PC-9 (cell line): ENCODE measurements around the gene LRGUK. TPM values are rescaled to one million over a fixed set of nuclear protein-coding genes. Genes with fewer than 3 reads are reported as not detected.

Experiments used
- BruUV-seq: library from RNA; stranded (reverse); fragments of 400-500 nt; replicated peaks from 2 replicates; lab custom pipeline; 2021; lab: Mats Ljungman, UMichigan
- CTCF ChIA-PET: fragments of 300-600 bp; sonication (Branson Sonifier 250); formaldehyde crosslinking; loops from one replicate; lab custom pipeline; 2022; ENCODE audit warnings: antibody characterized with exemption; lab: Charles Lee
- POLR2A ChIA-PET: fragments of 300-600 bp; sonication (Branson Sonifier 250); formaldehyde crosslinking; loops from one replicate; lab custom pipeline; 2022; ENCODE audit warnings: antibody characterized with exemption; ENCODE audit not compliant: unreplicated experiment; lab: Charles Lee
- DNase-seq, 2 experiments: peaks; one replicate each; pipeline versions ENCODE4 v3.0.0 to v3.0.0-alpha.2; 2015 to 2022; ENCODE audit warnings: mixed read lengths in 1 of 2
- H2AFZ ChIP-seq: fragments of 200-600 bp; sonication (generic); 2 replicates; pipeline ENCODE4 v1.8.1; 2017; ENCODE audit warnings: antibody characterized with exemption
- H3F3A ChIP-seq: fragments of 200-600 bp; sonication (generic); 2 replicates; pipeline ENCODE4 v1.8.1; 2017; ENCODE audit warnings: antibody characterized with exemption, mild to moderate bottlenecking, low read depth; ENCODE audit not compliant: insufficient read depth
- H3K27ac ChIP-seq: fragments of 200-600 bp; sonication (generic); 2 replicates; pipeline ENCODE4 v1.6.1; 2016; ENCODE audit warnings: mixed run types
- H3K27me3 ChIP-seq: fragments of 200-600 bp; sonication (generic); 2 replicates; pipeline ENCODE4 v1.6.1; 2016; ENCODE audit warnings: low read depth, mixed run types; ENCODE audit not compliant: insufficient read depth
- H3K36me3 ChIP-seq: fragments of 200-600 bp; sonication (generic); 2 replicates; pipeline ENCODE4 v1.6.1; 2016; ENCODE audit warnings: low read depth, mixed run types
- H3K4me1 ChIP-seq: fragments of 200-600 bp; sonication (generic); replicated peaks from 2 replicates; pipeline ENCODE4 v1.6.1; 2016; ENCODE audit warnings: mixed run types; ENCODE audit not compliant: insufficient read depth
- H3K4me2 ChIP-seq: fragments of 200-600 bp; sonication (generic); 2 replicates; pipeline ENCODE4 v1.6.1; 2017; ENCODE audit warnings: mixed run types
- H3K4me3 ChIP-seq: fragments of 200-600 bp; sonication (generic); 2 replicates; pipeline ENCODE4 v1.6.1; 2016; ENCODE audit warnings: mixed run types
- H3K79me2 ChIP-seq: fragments of 200-600 bp; sonication (generic); 2 replicates; pipeline ENCODE4 v1.6.1; 2017; ENCODE audit warnings: low read depth, mixed run types
- H3K9me2 ChIP-seq: fragments of 200-600 bp; sonication (generic); 2 replicates; pipeline ENCODE4 v1.8.1; 2017; ENCODE audit warnings: mild to moderate bottlenecking; ENCODE audit not compliant: insufficient read depth
- H3K9me3 ChIP-seq: fragments of 200-600 bp; sonication (generic); 2 replicates; pipeline ENCODE4 v1.8.1; 2016; ENCODE audit warnings: low read depth; ENCODE audit not compliant: insufficient read depth
- H4K20me1 ChIP-seq: fragments of 200-600 bp; sonication (generic); 2 replicates; pipeline ENCODE4 v1.8.1; 2017; ENCODE audit not compliant: insufficient read depth
- EZH2 ChIP-seq: fragments of 200-600 bp; sonication (generic); IDR thresholded peaks from 2 replicates; pipeline ENCODE4 v1.8.0; 2017; ENCODE audit warnings: antibody characterized with exemption, low read depth
- intact Hi-C: fragments of 100-400 bp; cut with micrococcal nuclease; formaldehyde crosslinking; loops from one replicate; pipeline ENCODE4 v1.10.0; 2022; ENCODE audit not compliant: unreplicated experiment
- total RNA-seq: library from RNA; stranded (reverse); gene quantifications from 2 replicates; pipeline ENCODE4 v1.2.3, GENCODE V29; 2021
- TF ChIP-seq, protein P1 (sequence below): fragments of 200-600 bp; sonication (generic); conservative IDR thresholded peaks from 2 replicates; pipeline ENCODE4 v1.6.1; 2017; ENCODE audit warnings: mixed run types, antibody characterized with exemption, mild to moderate bottlenecking, moderate library complexity

The LRGUK gene
- total RNA-seq, 1 experiment from 2014 or later: 2.3 TPM

DNA sequence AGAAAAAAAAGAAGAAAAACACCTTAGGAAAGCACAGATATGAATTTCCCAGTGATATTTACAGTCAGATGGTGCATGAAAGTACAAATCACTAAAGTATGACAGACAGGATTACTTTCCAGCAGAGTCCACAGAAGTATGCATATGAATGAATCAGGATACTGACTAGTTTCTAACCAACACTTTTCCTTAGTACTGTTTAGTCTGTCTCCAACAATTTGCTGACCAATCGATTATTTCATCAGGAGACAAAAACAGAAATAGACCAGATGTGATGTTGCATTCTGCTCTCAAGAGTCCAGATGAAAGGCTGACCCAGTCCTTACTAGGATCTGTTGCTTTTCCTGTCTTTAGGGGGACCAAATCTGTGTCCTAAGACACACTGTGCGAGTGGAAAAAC lies 175.0 kb downstream of the LRGUK start:
- no TSS peak for BruUV-seq
- TF ChIP-seq, protein P1, sequence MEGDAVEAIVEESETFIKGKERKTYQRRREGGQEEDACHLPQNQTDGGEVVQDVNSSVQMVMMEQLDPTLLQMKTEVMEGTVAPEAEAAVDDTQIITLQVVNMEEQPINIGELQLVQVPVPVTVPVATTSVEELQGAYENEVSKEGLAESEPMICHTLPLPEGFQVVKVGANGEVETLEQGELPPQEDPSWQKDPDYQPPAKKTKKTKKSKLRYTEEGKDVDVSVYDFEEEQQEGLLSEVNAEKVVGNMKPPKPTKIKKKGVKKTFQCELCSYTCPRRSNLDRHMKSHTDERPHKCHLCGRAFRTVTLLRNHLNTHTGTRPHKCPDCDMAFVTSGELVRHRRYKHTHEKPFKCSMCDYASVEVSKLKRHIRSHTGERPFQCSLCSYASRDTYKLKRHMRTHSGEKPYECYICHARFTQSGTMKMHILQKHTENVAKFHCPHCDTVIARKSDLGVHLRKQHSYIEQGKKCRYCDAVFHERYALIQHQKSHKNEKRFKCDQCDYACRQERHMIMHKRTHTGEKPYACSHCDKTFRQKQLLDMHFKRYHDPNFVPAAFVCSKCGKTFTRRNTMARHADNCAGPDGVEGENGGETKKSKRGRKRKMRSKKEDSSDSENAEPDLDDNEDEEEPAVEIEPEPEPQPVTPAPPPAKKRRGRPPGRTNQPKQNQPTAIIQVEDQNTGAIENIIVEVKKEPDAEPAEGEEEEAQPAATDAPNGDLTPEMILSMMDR: no peak
- no peak for TF ChIP-seq EZH2
- H3K9me3 ChIP-seq: no peaks in the 10 kb centered on the region
- H3K9me2 ChIP-seq: no peaks in the 10 kb centered on the region
- no peaks in the 10 kb centered on the region for H4K20me1 ChIP-seq
- POLR2A ChIA-PET: no interaction called here
- intact Hi-C loops: no loop called here
- 0 out of 2 replicates have a peak, but pooled peaks cover 16% of the 10 kb centered on the region for H3K36me3 ChIP-seq
- CTCF ChIA-PET: no interaction called here
- H3F3A ChIP-seq: no peaks in the 10 kb centered on the region
- no peaks in the 10 kb centered on the region for H3K79me2 ChIP-seq
- no peak overlapping the region for H3K4me2 ChIP-seq
- no peaks in the 10 kb centered on the region for H3K27me3 ChIP-seq
- H3K27ac ChIP-seq: no peak overlapping the region
- DNase-seq: no peak
- H3K4me1 ChIP-seq: no peaks in the 10 kb centered on the region
- H3K4me3 ChIP-seq: no peak overlapping the region
- H2AFZ ChIP-seq: no peak overlapping the region

DNA sequence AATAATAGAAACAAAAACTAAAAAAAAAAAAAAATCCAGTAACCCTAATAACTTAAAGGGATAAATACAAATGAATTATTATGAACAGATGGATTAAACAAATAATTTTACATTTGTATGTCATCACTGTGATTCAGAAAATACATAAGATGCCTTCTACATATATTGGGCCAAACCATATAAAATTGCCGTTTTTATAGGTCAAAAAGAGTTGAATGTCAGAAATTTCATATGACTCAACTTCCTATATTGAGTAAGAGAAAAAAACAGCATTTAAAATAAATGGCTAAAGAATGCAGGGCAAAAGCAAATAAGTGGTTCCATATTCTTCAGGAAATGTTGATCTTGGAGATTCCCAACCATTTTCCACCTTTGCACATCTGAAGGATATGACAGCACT lies 180.2 kb downstream of the LRGUK start:
- no peak for TF ChIP-seq EZH2
- TF ChIP-seq, protein P1: no peak
- no peak for DNase-seq
- Histone ChIP-seq H3K9me2 (no peaks in the 10 kb centered on the region), H3K4me2 (no peak overlapping the region), H3K79me2 (no peaks in the 10 kb centered on the region), H3F3A (no peaks in the 10 kb centered on the region), H3K9me3 (no peaks in the 10 kb centered on the region), H3K36me3 (0 out of 2 replicates have a peak, but pooled peaks cover 11% of the 10 kb centered on the region), H3K4me1 (no peaks in the 10 kb centered on the region), H4K20me1 (no peaks in the 10 kb centered on the region), H3K27me3 (no peaks in the 10 kb centered on the region), H2AFZ (no peak overlapping the region), H3K27ac (no peak overlapping the region), H3K4me3 (no peak overlapping the region)
- ChIA-PET POLR2A (no interaction called here), CTCF (no interaction called here)
- intact Hi-C loops: no loop called here
- BruUV-seq: no TSS peak

DNA sequence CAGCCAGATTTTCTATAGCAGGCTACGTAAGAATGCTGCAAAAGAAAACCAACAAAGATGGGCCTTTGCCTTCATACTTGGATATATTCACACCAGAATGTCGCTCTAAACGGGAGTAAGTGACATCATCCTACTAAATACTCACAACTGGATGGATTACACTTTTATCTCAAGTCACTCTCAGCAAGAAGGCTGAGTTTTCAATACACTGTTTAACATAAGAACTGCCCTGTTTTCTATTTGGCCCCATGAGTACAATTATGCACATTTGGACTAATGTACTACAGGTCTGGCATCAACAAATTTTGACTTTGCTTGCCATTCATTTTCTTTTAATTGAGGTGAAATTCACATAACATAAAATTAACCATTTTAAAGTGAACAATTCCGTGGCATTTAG lies 181.4 kb downstream of the LRGUK start:
- no peaks in the 10 kb centered on the region for H3F3A ChIP-seq
- no peak overlapping the region for H3K4me3 ChIP-seq
- H3K9me2 ChIP-seq: no peaks in the 10 kb centered on the region
- intact Hi-C loops: no loop called here
- H3K4me2 ChIP-seq: no peak overlapping the region
- H3K27me3 ChIP-seq: no peaks in the 10 kb centered on the region
- TF ChIP-seq EZH2: no peak
- TF ChIP-seq, protein P1: no peak
- H3K4me1 ChIP-seq: no peaks in the 10 kb centered on the region
- H3K9me3 ChIP-seq: no peaks in the 10 kb centered on the region
- DNase-seq: no peak
- BruUV-seq: no TSS peak
- H3K36me3 ChIP-seq: 0 out of 2 replicates have a peak, but pooled peaks cover 11% of the 10 kb centered on the region
- H3K27ac ChIP-seq: no peak overlapping the region
- no peaks in the 10 kb centered on the region for H4K20me1 ChIP-seq
- ChIA-PET CTCF (no interaction called here), POLR2A (no interaction called here)
- no peaks in the 10 kb centered on the region; the same call in 1 of the 2 replicates for H3K79me2 ChIP-seq
- H2AFZ ChIP-seq: no peak overlapping the region
